HG03439 (cell line): Measurements from ENCODE around the gene SEPHS1.
"Not testable (repeated sequence)": the region's sequence is repeated elsewhere in the genome, so short reads cannot be mapped to it uniquely, and the experiment has no call there.

Experiments used
- ATAC-seq: cut with Tn5 transposase; IDR thresholded peaks from one replicate; pipeline ENCODE4 v1.9.1; 2021; ENCODE audit warnings: mild to moderate bottlenecking, moderate library complexity; ENCODE audit not compliant: unreplicated experiment

SEPHS1 gene

DNA sequence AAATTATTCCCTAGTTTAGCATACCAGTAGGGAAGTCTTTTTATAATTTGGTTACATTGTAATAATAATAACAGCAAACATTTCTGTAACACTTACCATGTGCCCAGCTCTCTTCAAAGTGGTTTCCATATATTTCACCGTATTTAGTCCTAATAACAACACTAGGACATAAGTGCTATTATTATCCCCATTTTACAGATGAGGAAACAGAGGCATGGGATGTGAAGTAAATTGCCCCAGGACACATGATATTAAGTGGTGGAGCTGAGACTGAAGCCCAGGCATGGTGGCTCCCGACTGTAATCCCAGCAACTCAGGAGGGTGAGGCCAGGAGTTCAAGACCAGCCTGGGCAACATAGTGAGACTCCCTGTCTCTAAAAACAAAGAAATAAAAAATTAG, 53.3 kb downstream of the SEPHS1 start:
- no peak for ATAC-seq

DNA sequence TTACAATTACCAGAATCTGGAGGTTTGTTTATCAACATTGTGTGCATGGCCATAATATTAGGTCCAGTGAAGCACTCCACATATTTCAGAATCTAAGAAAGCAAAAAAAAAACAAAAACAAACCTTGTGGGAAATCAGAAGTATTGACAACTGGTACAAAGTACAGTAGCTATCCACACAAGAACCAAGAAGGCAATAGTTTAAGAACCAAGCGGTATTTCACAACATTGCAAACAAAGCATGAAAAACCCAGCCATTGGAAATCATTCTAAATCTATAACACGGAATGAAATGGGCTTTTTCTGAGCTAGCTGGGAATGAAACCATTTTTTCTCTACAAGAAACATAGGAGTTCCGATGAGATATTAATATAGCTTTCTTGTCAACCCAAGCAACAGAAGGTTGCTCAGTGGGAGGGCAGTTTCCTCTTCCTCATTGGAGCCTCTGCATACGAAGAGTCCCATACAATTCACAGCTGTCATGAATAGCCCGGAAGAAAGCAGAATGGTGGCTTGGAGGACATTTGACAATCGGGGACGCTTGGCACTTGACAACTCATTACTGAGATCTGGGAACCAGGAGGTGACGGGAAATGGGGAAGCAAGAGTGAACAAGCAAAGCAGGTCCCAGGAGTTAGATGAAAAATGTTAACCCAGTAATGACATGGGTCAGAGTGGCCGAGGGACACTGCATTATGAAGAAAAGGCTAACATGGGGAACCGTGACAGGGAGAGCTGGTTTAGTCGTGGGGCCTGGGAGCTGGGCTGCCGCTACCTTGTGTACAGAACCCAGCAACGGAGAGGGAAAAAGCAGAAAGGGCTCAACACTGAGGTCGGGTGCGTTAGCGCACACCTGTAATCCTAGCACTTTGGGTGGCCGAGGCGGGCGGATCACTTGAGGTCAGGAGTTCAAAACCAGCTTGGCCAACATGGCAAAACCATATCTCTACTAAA, 56.0 kb downstream of the SEPHS1 start:
- no peak for ATAC-seq

DNA sequence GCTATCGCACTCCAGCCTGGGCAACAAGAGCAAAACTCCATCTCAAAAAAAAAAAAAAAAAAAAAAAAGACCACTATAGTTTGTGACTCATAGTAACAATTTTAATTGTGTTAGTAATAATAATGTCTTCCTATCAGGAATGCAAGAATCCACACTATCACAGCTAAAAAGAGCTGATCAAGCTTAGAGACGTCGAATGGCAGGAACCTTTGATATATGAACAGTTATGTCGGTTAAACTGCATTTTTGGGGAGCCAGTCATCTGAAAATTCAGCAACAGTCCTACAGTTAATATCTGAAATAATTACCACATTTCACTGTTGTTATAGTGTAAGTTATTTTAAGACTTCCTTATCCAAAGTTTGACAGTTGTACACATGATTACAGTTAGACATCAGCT, 57.0 kb downstream of the SEPHS1 start:
- ATAC-seq = no peak

DNA sequence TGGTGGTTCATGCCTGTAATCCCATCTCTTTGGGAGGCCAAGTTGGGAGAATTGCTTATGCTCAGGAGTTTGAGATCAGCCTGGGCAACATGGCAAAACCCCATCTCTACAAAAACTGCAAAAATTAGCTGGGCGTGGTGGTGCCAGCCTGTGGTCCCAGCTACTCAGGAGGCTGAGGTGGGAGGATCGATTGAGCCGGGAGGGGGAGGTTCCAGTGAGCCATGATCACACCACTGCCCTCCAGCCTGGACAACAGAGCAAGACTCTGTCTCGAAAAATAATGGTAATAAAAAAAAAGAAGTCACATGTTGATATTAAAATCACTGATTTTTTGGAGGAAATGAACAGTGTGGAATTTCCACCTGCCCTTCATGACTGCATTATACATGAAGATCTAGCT, 64.0 kb downstream of the SEPHS1 start:
- ATAC-seq = no peak

DNA sequence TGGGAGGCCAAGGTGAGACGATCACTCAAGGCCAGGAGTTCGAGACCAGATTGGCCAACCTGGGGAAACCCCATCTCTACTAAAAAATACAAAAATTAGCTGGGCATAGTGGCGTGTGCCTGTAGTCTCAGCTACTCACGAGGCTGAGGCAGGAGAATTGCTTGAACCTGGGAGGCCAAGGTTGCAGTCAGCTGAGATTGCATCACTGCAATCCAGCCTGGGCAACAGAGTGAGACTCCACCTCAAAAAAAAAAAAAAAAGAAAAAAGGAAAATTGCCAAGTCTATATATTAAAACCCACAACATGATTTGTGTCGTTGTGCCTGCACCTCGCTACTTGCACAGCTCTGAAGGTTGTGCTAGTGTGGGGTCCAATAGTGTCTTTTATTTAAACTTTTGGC, 65.7 kb downstream of the SEPHS1 start:
- not testable (repeated sequence) for ATAC-seq

DNA sequence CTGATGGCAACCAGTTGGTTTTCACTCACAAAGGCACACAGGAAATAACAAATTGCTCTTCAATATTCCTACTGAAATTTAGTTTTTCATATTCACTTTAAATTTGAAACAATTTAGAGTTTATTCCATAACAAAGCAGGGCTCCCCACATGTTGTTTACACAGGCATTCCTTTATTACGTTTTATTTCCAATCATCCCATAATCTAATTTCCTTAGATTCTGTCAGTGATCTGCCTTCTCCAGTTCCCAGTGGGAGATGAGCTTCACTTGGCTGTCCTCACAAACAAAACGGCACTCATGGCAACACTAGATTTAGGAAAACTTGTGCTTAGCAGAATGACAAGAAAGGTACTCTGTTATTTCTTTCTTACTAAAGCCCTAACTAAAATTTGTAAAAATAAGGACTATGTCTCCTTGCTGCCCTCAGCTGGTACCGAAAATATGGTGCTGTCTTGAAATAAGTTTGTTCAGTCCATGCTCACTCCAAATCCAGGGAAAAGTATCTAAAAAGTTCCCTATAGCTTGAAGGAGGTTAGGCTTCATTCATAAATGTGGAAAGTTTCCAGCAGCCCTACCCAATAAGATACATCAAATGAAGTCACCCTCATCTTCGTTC, 71.2 kb downstream of the SEPHS1 start:
- ATAC-seq = no peak

DNA sequence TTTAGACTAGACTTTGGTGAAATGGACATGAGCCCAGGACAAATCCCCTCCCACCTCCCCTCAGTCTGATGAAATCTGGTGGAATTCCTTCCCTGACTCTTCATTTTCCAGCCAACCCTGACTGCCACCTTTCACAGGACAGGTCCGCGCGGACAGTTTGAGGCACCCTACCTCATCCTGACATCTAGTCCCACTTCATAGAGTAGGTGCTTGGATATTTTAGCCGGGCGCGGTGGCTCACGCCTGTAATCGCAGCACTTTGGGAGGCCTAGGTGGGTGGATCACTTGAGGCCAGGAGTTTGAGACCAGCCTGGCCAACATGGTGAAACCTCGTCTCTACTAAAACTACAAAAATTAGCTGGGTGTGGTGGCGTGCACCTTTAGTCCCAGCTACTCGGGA, 71.9 kb downstream of the SEPHS1 start:
- ATAC-seq = not testable (repeated sequence)

DNA sequence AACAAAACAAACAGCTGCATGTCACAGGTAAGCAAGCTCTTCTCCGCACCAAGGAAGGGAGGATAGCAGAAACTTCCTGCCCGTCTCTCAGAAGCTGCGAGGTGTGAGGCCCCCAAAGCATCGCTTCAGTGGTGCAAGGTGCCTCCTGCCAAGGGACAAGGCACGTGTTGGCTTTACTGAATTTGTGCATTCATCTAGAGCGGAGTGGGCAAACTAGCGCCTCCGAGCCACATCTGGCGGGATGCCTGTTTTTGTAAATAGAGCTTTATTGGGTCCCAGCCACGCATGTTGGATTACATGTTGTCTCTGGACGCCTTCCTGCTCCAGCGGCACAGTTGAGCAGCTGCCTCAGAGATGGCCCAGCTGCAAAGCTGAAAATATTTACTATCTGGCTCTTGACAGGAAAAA, 75.9 kb downstream of the SEPHS1 start:
- peak; percentile 46 for ATAC-seq

DNA sequence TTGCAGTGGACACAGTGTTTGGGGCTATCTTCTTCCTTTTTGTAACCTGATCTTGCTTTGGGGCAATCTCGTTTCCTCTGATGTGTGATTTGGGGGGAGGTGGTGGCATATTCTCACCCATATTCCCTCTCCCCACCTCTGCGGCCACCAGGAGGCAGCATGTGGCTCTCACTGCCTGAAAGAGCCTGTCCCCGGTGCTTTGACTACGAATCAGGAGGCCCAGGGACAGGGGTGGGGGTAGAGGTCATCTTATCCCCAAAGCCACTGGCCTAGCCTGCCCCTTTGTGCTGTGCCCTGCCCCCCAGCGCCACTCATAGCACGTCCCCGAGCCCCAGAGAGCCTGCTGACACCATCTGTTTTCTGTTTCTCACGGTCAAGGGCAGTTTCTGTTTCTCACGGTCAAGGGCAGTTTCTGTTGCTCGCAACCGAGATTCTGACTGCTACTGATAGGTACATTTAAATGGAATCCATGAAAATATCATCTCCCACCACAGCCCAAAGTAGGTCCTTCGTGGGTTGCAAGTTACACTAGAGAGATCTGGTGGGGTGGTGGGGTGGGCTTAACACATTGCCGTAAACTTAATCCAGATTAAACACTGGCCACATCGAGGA, 76.4 kb downstream of the SEPHS1 start:
- ATAC-seq = peak; percentile 78

DNA sequence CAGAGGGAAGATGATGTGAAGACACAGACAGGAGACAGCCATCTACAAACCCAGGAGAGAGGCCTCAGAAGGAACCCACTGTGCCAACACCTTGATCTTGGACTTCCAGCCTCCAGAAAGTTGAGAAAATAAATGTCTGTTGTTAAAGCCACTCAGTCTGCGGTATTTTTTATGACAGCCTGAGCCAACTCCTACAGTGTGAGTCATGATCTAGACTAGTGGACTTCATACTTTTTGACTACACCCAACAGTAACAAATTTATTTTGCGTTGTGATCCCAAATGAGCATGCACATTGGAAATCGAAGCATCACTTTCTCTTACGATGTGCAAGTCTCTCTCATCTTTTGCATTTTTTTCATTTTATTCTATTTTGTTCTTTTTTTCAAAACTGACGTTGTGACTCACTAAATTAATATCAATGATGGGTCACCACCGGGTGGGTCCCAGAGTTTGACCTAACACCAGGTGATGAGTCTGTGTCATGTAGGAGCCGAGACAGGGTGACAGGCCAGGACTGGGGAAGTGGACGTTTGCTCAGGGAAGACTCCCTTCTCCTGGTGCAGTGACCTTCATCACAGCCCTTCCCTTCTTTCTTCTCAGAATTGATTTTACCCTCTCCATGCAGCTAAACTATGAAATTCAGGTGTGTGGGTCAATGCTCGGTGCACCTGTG, 77.1 kb downstream of the SEPHS1 start:
- ATAC-seq = no peak

DNA sequence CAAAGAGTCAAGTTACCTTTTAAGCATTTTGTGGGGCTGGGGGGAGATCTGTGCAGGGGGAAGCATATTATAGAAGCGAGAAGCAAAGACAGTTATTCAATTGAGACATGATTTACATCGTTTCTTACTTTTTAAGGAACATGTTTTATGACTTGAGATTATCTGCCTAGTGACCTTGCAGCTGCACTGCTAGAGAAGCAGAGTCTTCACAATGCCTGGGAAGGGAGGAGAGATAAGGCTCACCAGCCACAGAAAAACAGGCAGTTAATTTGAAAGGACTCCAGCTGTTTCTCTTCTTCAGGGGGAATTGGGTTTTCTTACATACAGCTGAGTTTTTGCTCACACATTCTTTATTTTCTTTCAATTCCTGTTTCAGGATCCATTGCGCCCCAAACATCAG, 79.3 kb downstream of the SEPHS1 start:
- ATAC-seq = no peak

DNA sequence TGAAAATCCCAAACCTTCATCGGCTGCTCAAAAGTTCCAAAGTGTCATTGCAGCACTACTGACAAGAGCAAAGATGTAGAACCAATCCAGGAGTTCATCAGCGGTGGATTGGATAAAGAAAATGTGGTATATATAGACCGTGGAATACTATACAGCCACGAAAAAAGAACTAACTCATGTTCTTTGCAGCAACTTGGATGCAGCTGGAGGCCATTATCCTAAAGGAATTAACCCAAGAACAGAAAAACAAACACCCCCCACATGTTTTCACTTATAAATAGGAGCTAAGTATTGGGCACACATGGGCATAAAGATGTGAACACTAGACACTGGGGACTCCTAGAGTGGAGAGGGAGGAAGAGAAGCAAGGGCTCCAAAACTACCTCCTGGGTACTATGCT, 79.8 kb downstream of the SEPHS1 start:
- no peak for ATAC-seq
